Upper lobe of left lung (tissue), 6 donors: ENCODE results near the gene BRAT1. TPM values are rescaled to one million over a fixed set of nuclear protein-coding genes. Genes with fewer than 3 reads are reported as not detected.

Experiments
- ATAC-seq, 2 donors: fragments of 200-7000 bp; cut with Tn5 transposase; one replicate each; pipeline ENCODE4 v1.9.1; 2022; ENCODE audit warnings: mild to moderate bottlenecking in 2 of 2, moderate library complexity in 2 of 2; ENCODE audit not compliant: low FRiP score in 2 of 2
- DNase-seq, 2 donors: peaks; one replicate each; pipeline ENCODE4 v3.0.0-alpha.2; 2019 to 2020
- H3K27ac ChIP-seq, 4 donors: fragments of 200-600 bp; sonication (generic); one replicate each; pipeline ENCODE4 v1.5.1; 2016 to 2019
- H3K27me3 ChIP-seq, 4 donors: fragments of 200-600 bp; sonication (generic); one replicate each; pipeline ENCODE4 v1.5.1; 2017 to 2019
- H3K36me3 ChIP-seq, 4 donors: fragments of 200-600 bp; sonication (generic); one replicate each; pipeline ENCODE4 v1.5.1; 2016 to 2019
- H3K4me1 ChIP-seq, 4 donors: fragments of 200-600 bp; sonication (generic); one replicate each; pipeline ENCODE4 v1.5.1; 2018 to 2019
- H3K4me3 ChIP-seq, 4 donors: fragments of 200-600 bp; sonication (generic); one replicate each; pipeline ENCODE4 v1.5.1; 2017 to 2019; ENCODE audit warnings: mild to moderate bottlenecking in 2 of 4, moderate library complexity in 1 of 4
- H3K9me3 ChIP-seq, 4 donors: fragments of 200-600 bp; sonication (generic); one replicate each; pipeline ENCODE4 v1.5.1; 2018 to 2019
- EP300 ChIP-seq, 4 donors: sonication (generic); formaldehyde crosslinking; IDR thresholded peaks; one replicate each; pipeline ENCODE4 v1.5.1; 2017; ENCODE audit warnings: antibody characterized with exemption in 4 of 4, control low read depth in 2 of 4
- POLR2A ChIP-seq, 4 donors: fragments of 450-650 bp; IDR thresholded peaks; one replicate each; pipeline ENCODE4 v1.5.1; 2016 to 2017; ENCODE audit warnings: antibody characterized with exemption in 4 of 4, mild to moderate bottlenecking in 2 of 4
- POLR2AphosphoS5 ChIP-seq, 2 donors: sonication (generic); formaldehyde crosslinking; IDR thresholded peaks; one replicate each; pipeline ENCODE4 v1.5.1; 2017; ENCODE audit warnings: antibody characterized with exemption in 2 of 2
- WGBS, 2 donors: methylation state at CpG; one replicate each; pipeline ENCODE4 v1.1.5; 2017 to 2018; 5-methylcytosine and 5-hydroxymethylcytosine counted together
- total RNA-seq, 6 donors: library from RNA; depleted of rRNA in 4 of 6; stranded (reverse); fragments of >200 nt in 4 of 6; gene quantifications; one replicate each; pipeline versions ENCODE4 v1.1.0 to v1.2.1, GENCODE V29; 2016 to 2021
- TF ChIP-seq, protein P1 (sequence below), 6 experiments: fragments of 450-650 bp in 4 of 6; fragments of 200-600 bp in 2 of 6; sonication (generic) in 2 of 6; IDR thresholded peaks; one replicate each; pipeline ENCODE4 v1.5.1; 2016 to 2019; ENCODE audit warnings: antibody characterized with exemption in 6 of 6
- donor health status: DM: no; HTN: no; CAD: no; lungs with moderate emphysema.
- donor health status: DM: no; HTN: yes; CAD: no; lungs with severe emphysema.

BRAT1 gene
- total RNA-seq, 6 donors from 2014 or later = 23.9 to 68.3 (median 31.0) TPM

DNA sequence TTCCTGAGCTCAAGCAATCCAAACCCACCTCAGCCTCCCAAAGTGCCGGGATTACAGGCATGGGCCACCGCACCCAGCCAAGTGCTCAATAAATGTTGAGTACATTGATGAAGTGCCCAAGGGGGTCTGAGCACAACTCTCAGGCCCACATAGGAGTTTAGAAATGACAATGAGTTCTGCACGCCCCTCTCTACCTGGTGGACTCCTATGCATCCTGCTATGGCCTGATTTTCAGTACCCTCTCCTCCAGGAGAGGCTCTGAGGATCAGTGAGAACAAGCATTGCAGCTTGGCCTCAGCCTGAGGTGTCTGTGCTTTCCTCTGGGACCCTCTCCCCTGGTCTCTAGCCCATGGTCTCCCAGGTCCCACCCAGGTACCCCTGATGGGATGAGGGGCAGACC is 58.3 kb downstream of the BRAT1 start:
- H3K27ac ChIP-seq = no peak overlapping the region
- H3K27me3 ChIP-seq = no peaks in the 10 kb centered on the region
- WGBS, 2 donors = 98 to 100% methylated on average over 3 of the region's 3 CpGs
- H3K9me3 ChIP-seq = no peaks in the 10 kb centered on the region
- ATAC-seq (no peak), DNase-seq (no peak)
- TF ChIP-seq, protein P1, sequence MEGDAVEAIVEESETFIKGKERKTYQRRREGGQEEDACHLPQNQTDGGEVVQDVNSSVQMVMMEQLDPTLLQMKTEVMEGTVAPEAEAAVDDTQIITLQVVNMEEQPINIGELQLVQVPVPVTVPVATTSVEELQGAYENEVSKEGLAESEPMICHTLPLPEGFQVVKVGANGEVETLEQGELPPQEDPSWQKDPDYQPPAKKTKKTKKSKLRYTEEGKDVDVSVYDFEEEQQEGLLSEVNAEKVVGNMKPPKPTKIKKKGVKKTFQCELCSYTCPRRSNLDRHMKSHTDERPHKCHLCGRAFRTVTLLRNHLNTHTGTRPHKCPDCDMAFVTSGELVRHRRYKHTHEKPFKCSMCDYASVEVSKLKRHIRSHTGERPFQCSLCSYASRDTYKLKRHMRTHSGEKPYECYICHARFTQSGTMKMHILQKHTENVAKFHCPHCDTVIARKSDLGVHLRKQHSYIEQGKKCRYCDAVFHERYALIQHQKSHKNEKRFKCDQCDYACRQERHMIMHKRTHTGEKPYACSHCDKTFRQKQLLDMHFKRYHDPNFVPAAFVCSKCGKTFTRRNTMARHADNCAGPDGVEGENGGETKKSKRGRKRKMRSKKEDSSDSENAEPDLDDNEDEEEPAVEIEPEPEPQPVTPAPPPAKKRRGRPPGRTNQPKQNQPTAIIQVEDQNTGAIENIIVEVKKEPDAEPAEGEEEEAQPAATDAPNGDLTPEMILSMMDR (IDR thresholded peaks at IDR 0.05) = no peak
- TF ChIP-seq POLR2AphosphoS5 (IDR thresholded peaks at IDR 0.05) = no peak
- no peak for TF ChIP-seq POLR2A (IDR thresholded peaks at IDR 0.05)
- no peak for TF ChIP-seq EP300 (IDR thresholded peaks at IDR 0.05)
- peaks cover 14 to 27% (median 20%) of the 10 kb centered on the region in 4 donors for H3K4me1 ChIP-seq
- H3K36me3 ChIP-seq = no peaks in the 10 kb centered on the region
- no peak overlapping the region for H3K4me3 ChIP-seq

DNA sequence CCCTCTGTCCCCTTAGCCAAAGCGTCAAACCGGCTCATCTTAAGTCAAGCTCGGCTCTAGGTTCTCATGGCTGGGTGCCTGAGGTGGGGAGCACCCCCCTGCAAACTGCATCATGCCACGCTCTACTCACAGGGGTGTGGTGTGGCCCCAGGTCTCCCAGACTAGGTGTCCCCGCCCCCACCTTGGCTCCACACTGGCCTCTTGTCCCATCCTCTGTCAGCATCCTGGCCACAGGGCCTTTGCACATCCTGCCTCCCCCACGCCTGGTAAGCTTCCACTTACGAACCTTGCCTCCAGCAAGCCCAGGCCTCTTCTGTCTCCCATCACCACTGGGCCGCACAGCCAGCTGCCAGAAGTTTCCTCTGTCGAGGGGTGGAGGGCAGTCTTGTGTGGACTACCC is 58.9 kb downstream of the BRAT1 start:
- no peak for ATAC-seq
- no peak for TF ChIP-seq POLR2A (IDR thresholded peaks at IDR 0.05)
- TF ChIP-seq, protein P1 (IDR thresholded peaks at IDR 0.05) = no peak
- no peak for TF ChIP-seq EP300 (IDR thresholded peaks at IDR 0.05)
- no peak for TF ChIP-seq POLR2AphosphoS5 (IDR thresholded peaks at IDR 0.05)

DNA sequence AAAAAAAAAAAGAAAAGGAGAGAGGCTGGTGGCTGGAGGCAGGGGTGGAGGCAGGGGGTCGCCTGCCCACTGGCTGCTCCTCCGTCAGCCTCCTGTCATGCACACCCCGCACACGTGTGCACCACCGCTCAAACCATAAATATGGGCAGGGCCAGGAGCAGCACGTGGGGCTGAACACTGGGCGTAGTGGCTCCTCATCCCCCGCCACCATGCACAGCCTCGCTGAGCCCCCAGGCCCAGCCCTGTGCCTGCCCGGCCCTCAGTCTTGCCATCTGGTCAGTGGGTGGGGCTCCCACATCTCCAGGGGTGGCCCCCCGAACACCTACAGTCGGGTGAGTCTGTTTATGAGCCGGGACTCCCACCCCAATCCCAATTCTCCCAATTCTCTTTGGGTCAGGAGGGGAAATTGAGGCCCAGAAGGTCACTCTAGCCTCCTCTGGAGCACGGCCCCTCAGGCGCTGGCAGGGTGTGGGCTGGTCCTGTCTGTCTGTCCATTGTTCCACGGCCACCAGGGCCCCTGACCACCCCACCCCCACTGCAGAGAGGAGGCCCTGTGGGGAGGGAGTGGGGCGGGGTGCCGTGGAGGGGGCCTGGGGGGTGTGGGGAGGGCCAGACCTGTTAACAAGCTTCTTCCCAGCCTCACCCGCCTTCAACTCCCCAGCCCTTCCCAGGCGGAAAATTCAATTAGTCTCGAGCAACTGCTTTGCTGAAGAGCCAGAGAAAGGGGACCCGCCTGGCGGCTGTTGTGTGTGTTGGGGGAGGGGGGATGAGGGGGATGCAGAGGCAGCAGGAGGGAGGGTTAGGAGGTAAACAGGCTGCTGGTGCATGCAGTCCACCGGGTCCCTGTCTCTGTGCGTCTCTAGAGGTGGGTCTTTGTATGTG is 59.7 kb downstream of the BRAT1 start:
- no peaks in the 10 kb centered on the region for H3K27me3 ChIP-seq
- DNase-seq (peak in 1 of 2 donors; percentile 55), ATAC-seq (no peak)
- no peaks in the 10 kb centered on the region for H3K9me3 ChIP-seq
- no peak overlapping the region for H3K4me3 ChIP-seq
- TF ChIP-seq POLR2AphosphoS5 (IDR thresholded peaks at IDR 0.05) = no peak
- TF ChIP-seq, protein P1 (IDR thresholded peaks at IDR 0.05) = no peak
- TF ChIP-seq EP300 (IDR thresholded peaks at IDR 0.05) = no peak
- no peak for TF ChIP-seq POLR2A (IDR thresholded peaks at IDR 0.05)
- no peak overlapping the region for H3K27ac ChIP-seq
- WGBS, 2 donors = 73 to 85% methylated on average over 21 to 25 of the region's 25 CpGs
- peaks cover 14 to 27% (median 20%) of the 10 kb centered on the region in 4 donors for H3K4me1 ChIP-seq
- H3K36me3 ChIP-seq = no peaks in the 10 kb centered on the region

More for the DNA sequence above, 58.9 kb downstream of the BRAT1 start:
- peak in 1 of 2 donors; percentile 34 for DNase-seq
- Histone ChIP-seq H3K27me3 (no peaks in the 10 kb centered on the region), H3K27ac (no peak overlapping the region), H3K9me3 (no peaks in the 10 kb centered on the region), H3K4me1 (peaks cover 14 to 27% (median 20%) of the 10 kb centered on the region in 4 donors), H3K4me3 (no peak overlapping the region), H3K36me3 (no peaks in the 10 kb centered on the region)
- WGBS, 2 donors = 87 to 99% methylated on average over 6 to 9 of the region's 9 CpGs

DNA sequence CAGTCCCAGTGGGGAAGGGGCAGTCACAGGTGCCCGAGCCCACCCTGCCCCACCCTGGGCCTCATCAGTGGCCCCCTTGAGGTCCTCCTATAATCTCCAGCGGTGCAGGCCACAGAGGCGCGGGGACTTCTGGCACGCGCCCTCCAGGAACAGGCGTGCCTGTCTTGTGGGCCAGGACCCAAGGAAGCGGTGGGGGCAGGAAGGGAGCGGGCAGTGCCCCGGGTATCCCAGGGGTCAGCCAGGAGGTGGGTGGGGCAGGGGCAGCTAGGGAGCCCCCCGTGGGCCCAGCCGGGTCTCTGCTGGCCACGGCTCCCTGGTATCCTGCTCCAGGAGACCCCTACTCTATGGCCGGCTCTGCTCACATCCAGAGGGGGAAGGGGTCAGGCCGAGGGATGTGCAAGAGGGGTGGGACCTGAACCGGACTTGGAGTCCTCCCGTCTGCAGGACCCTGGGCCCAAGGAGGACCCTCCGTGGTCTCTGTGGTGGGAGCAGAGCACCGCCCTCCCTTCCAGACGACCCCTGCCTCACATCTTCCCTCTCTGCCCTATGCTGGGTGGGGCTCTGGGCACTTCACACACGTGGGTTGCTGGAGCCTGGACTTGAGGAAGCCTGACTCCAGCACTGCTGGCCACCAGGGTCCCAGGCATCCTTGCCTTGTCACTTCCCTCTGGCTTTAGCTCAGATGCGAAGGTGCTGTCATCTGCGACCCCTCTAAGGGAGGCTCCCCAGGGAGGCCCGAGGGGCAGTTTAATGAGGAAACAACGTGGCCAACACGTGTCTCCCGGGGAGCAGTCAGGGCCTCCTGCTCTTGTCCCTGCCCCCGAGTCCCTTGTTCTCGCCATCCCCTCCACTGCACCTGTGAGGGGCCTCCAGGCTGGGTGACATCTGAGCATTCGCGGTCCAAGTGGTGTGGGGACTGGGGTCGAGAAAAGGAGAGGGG is 60.9 kb downstream of the BRAT1 start:
- Histone ChIP-seq H3K4me1 (peaks cover 21 to 35% (median 31%) of the 10 kb centered on the region in 4 donors), H3K27ac (no peak overlapping the region), H3K27me3 (no peaks in the 10 kb centered on the region), H3K4me3 (no peak overlapping the region), H3K9me3 (no peaks in the 10 kb centered on the region), H3K36me3 (no peaks in the 10 kb centered on the region)
- TF ChIP-seq POLR2AphosphoS5 (IDR thresholded peaks at IDR 0.05) (peak in 1 of 2 donors; percentile 41), POLR2A (IDR thresholded peaks at IDR 0.05) (no peak)
- ATAC-seq = peak in 1 of 2 donors; percentile 4
- DNase-seq = peak in 1 of 2 donors; percentile 73
- 61 to 62% methylated on average over 15 to 32 of the region's 32 CpGs for WGBS, 2 donors
